Gastrocnemius medialis (tissue), 4 donors: ENCODE results near the gene ING1.

Experiments
- POLR2A ChIP-seq, 2 donors: fragments of 450-650 bp; IDR thresholded peaks; one replicate each; pipeline ENCODE4 v1.6.1; 2017; ENCODE audit warnings: antibody characterized with exemption in 2 of 2, mild to moderate bottlenecking in 2 of 2, moderate library complexity in 2 of 2
- TF ChIP-seq, protein P1 (sequence below), 5 experiments: fragments of 450-650 bp in 3 of 5; fragments of 200-600 bp in 2 of 5; sonication (generic) in 2 of 5; IDR thresholded peaks in 4 of 5; conservative IDR thresholded peaks in 1 of 5; 1 replicate in 4 of 5; 2 replicates in 1 of 5; pipeline ENCODE4 v1.5.1; 2016 to 2019; ENCODE audit warnings: antibody characterized with exemption in 5 of 5, mild to moderate bottlenecking in 3 of 5, moderate library complexity in 3 of 5

DNA sequence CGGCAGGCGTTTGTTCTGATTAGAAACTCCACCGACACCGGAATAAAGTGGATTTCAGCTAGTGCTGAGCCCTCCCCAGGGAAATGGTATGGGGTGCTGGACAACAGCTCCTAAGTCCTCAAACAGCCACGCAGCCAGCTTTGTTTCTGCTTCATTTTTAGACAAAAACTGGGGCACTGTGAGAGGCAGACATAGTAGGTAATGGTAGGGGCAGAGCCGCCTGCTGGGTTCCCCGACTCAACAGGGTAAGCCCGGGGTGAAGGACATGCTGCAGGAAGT, 47.3 kb upstream of the ING1 start:
- TF ChIP-seq, protein P1, sequence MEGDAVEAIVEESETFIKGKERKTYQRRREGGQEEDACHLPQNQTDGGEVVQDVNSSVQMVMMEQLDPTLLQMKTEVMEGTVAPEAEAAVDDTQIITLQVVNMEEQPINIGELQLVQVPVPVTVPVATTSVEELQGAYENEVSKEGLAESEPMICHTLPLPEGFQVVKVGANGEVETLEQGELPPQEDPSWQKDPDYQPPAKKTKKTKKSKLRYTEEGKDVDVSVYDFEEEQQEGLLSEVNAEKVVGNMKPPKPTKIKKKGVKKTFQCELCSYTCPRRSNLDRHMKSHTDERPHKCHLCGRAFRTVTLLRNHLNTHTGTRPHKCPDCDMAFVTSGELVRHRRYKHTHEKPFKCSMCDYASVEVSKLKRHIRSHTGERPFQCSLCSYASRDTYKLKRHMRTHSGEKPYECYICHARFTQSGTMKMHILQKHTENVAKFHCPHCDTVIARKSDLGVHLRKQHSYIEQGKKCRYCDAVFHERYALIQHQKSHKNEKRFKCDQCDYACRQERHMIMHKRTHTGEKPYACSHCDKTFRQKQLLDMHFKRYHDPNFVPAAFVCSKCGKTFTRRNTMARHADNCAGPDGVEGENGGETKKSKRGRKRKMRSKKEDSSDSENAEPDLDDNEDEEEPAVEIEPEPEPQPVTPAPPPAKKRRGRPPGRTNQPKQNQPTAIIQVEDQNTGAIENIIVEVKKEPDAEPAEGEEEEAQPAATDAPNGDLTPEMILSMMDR (IDR thresholded peaks at IDR 0.05 in 4 of 5, conservative IDR thresholded peaks at IDR 0.05 in 1 of 5), result no peak
- TF ChIP-seq POLR2A (IDR thresholded peaks at IDR 0.05), result no peak
